Heart left ventricle (tissue), 16 donors: ENCODE data around the gene RIOX2. TPM values are rescaled to one million over a fixed set of nuclear protein-coding genes. Genes with fewer than 3 reads are reported as not detected.

Source experiments
- ATAC-seq, 4 donors: fragments of 200-7000 bp; cut with Tn5 transposase; one replicate each; pipeline ENCODE4 v1.9.1; 2020 to 2022; ENCODE audit warnings: moderate library complexity in 4 of 4, mild to moderate bottlenecking in 3 of 4, moderate number of reproducible peaks in 1 of 4
- DNase-seq, 5 donors: peaks; one replicate each; pipeline ENCODE4 v3.0.0-alpha.2; 2020
- H3K27ac ChIP-seq, 12 donors: fragments of 200-600 bp; sonication (generic) in 4 of 12; one replicate each; pipeline versions ENCODE4 v1.5.0 to v1.8.0; 2016 to 2022; ENCODE audit warnings: mild to moderate bottlenecking in 2 of 12
- H3K27me3 ChIP-seq, 9 donors: fragments of 200-600 bp; sonication (generic) in 2 of 9; one replicate each; pipeline versions ENCODE4 v1.5.1 to v1.8.0; 2016 to 2022; ENCODE audit warnings: mild to moderate bottlenecking in 3 of 9
- H3K36me3 ChIP-seq, 9 donors: fragments of 200-600 bp; sonication (generic) in 2 of 9; one replicate each; pipeline versions ENCODE4 v1.5.0 to v1.8.0; 2018 to 2022; ENCODE audit warnings: mild to moderate bottlenecking in 2 of 9
- H3K4me1 ChIP-seq, 12 donors: fragments of 200-600 bp; sonication (generic) in 4 of 12; one replicate each; pipeline versions ENCODE4 v1.5.0 to v1.8.0; 2016 to 2022; ENCODE audit warnings: mild to moderate bottlenecking in 3 of 12
- H3K4me3 ChIP-seq, 12 donors: fragments of 200-600 bp; sonication (generic) in 4 of 12; one replicate each; pipeline versions ENCODE4 v1.5.0 to v1.8.0; 2017 to 2022; ENCODE audit warnings: mild to moderate bottlenecking in 9 of 12, moderate library complexity in 4 of 12
- H3K9me3 ChIP-seq, 12 donors: fragments of 200-600 bp; sonication (generic) in 4 of 12; one replicate each; pipeline versions ENCODE4 v1.5.0 to v1.8.0; 2016 to 2022; ENCODE audit warnings: mild to moderate bottlenecking in 1 of 12
- CTCF ChIP-seq, 12 donors: fragments of 200-600 bp; sonication (generic) in 4 of 12; IDR thresholded peaks; one replicate each; pipeline versions ENCODE4 v1.5.0 to v1.8.0; 2018 to 2022; ENCODE audit warnings: antibody characterized with exemption in 12 of 12, mild to moderate bottlenecking in 5 of 12
- POLR2A ChIP-seq, 2 donors: fragments of 450-650 bp; IDR thresholded peaks; one replicate each; pipeline ENCODE4 v1.6.1; 2017; ENCODE audit warnings: antibody characterized with exemption in 2 of 2, mild to moderate bottlenecking in 2 of 2, moderate library complexity in 2 of 2
- WGBS, 4 donors: extraction: QIAGEN DNeasy Blood & Tissue Kit in 2 of 4; methylation state at CpG; one replicate each; pipeline versions ENCODE4 v1.1.5 to v1.1.7; 2013 to 2018; 5-methylcytosine and 5-hydroxymethylcytosine counted together
- intact Hi-C, 10 donors: fragments of 100-400 bp; cut with DNase I; formaldehyde crosslinking; loops; one replicate each; pipeline versions ENCODE4 v1.11.1 to v1.14.2; 2022
- polyA plus RNA-seq, 2 donors: library from polyadenylated mRNA; stranded (reverse); fragments of 200-250 nt; gene quantifications; one replicate each; pipeline ENCODE4 v1.2.3, GENCODE V29; 2013
- total RNA-seq, 9 donors: library from RNA; depleted of rRNA in 2 of 9; stranded (reverse); fragments of >200 nt in 2 of 9; fragmentation: NEBNext Ultra II Directional in 3 of 9; extraction: Animal tissue kit (Norgen Biotek cat#: 25700) in 3 of 9; gene quantifications; one replicate each; pipeline versions ENCODE4 v1.1.0 to v1.2.4, GENCODE V29; 2016 to 2023
- donor health status: ischemic (EF 13 %, LVEDD 7.1; RV severe dilation, severe dysfunction).
- donor health status: healthy with polysubstance abuse.
- donor health status: DM: no; HTN: yes; CAD: no.
- donor health status: DM: no; HTN: no; CAD: no.
- donor health status: ischemic (EF 25% LVEDD 6.9; RV normal size, moderate dysfunction).
- donor health status: ischemic (EF 25% LVEDD 5.7; RV mildly dilated, moderate dysfunction).
- donor health status: healthy.
- donor health status: DM: yes; HTN: yes; CAD: no.
- donor health status: ischemic (EF 35%, LVEDD 5.7; RV mildly dilated, moderate dysfunction).
- donor health status: nonischemic (EF 11% LVEDD 7.7; RV severe dilation, severe dysfunction).
- donor health status: DM: yes; HTN: yes; CAD: no.
- donor health status: PGD.
- donor health status: ischemic (EF 29% LVEDD 5.4; RV normal size, mild dysfunction).
- donor health status: nonischemic (EF 23%, LVEDD 6.1; RV moderate dilation, normal function).

RIOX2 gene
- total and polyA plus RNA-seq, 11 donors: 8.9 to 15.9 (median 12.1) TPM

DNA sequence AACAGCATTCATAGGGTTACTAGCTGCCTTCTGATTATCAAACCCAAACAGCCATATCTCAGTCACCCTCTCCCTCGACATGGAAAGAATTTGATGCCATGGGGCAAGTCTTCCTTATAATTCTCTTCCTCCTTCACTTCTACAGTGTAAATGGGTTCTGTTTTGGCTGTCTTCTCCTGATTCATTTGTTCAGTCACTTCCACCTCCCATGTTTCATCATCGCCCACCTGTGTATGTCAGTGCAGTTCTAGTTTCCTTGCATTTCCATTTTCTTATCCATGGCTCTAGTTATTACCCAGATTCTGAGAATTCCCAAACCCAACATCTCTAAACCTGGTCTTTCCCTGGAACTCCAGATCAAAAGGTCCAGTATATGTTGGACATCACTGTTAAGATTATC is 41.0 kb downstream of the RIOX2 start:
- H3K27ac ChIP-seq: no peak overlapping the region
- intact Hi-C loops: loop anchor here in 3 of 10 donors (10.0 kb wide), 2 partner anchors 106 to 136 kb away; partner anchors contain the start of gene CRYBG3 (in 2 of the 3)
- no peak overlapping the region for H3K4me3 ChIP-seq

DNA sequence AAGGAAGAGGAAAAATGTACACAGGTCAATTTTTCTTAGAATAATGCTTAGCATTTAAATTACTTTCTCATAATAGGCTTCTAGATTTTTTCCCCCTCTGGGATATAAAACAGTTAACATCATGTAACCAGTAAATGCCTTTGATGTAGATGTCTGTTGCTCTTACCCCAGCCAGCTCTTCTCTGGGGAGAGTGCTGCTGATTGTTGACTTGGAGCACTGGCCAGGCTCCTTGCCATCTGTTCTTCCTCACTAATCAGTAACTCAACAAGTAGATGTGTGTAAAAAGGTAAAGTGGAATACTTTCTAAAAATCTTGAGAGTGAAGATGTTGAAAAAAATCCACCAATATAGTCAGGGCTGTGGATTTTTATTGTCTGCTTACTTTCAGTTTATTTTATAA is 42.2 kb downstream of the RIOX2 start:
- Histone ChIP-seq H3K27ac (no peak overlapping the region), H3K36me3 (peaks cover 0 to 88% (median 50%) of the 10 kb centered on the region in 9 donors), H3K4me3 (no peak overlapping the region), H3K4me1 (peaks cover 0 to 14% (median 4%) of the 10 kb centered on the region in 12 donors), H3K9me3 (peaks cover 0 to 12% (median 0%) of the 10 kb centered on the region in 12 donors), H3K27me3 (no peaks in the 10 kb centered on the region)
- TF ChIP-seq CTCF (IDR thresholded peaks at IDR 0.05) (no peak), POLR2A (IDR thresholded peaks at IDR 0.05) (no peak)
- intact Hi-C loops: loop anchor here in 3 of 10 donors (10.0 kb wide), 2 partner anchors 105 to 135 kb away; partner anchors contain the start of gene CRYBG3 (in 2 of the 3)
- DNase-seq (peak in 2 of 5 donors; percentile 28 to 30), ATAC-seq (peak in 3 of 4 donors; percentile 50 to 60 (median 53))

More for the DNA sequence above, 41.0 kb downstream of the RIOX2 start:
- Histone ChIP-seq H3K27me3 (no peaks in the 10 kb centered on the region), H3K9me3 (peaks cover 0 to 12% (median 0%) of the 10 kb centered on the region in 12 donors), H3K36me3 (peaks cover 0 to 88% (median 47%) of the 10 kb centered on the region in 9 donors), H3K4me1 (peaks cover 0 to 14% (median 4%) of the 10 kb centered on the region in 12 donors)
- WGBS, 4 donors: 57 to 72% (median 62%) methylated on average over 2 of the region's 2 CpGs
- DNase-seq: no peak
- no peak for TF ChIP-seq POLR2A (IDR thresholded peaks at IDR 0.05)
- no peak for TF ChIP-seq CTCF (IDR thresholded peaks at IDR 0.05)
- no peak for ATAC-seq

DNA sequence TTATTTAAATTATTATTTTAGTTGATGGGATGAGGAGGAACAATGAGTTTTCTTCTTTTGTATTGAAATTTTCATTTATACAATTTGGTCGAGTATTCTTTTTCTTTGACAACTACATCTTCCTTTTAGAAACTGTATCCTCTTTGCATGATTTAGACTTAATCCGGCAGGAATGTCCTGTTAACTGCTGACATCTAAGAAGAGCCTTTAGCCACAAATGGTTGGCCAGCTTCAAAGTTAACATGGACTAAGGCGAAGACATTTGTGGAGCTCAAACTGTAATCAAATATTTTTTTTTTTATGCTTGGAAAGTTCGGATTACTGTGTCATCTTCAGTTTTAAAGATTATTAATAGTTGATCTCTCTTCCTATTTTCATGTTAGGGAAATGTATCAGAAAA is 43.2 kb downstream of the RIOX2 start:
- no peak overlapping the region for H3K4me3 ChIP-seq
- no peaks in the 10 kb centered on the region for H3K27me3 ChIP-seq
- intact Hi-C loops: no loop called here
- DNase-seq: no peak
- H3K36me3 ChIP-seq: peaks cover 0 to 87% (median 44%) of the 10 kb centered on the region in 9 donors
- 80 to 85% (median 81%) methylated on average over 4 of the region's 4 CpGs for WGBS, 4 donors
- peaks cover 0 to 14% (median 4%) of the 10 kb centered on the region in 12 donors for H3K4me1 ChIP-seq
- no peak overlapping the region for H3K27ac ChIP-seq
- ATAC-seq: no peak
- peaks cover 0 to 12% (median 0%) of the 10 kb centered on the region in 12 donors for H3K9me3 ChIP-seq
- TF ChIP-seq CTCF (IDR thresholded peaks at IDR 0.05): no peak
- no peak for TF ChIP-seq POLR2A (IDR thresholded peaks at IDR 0.05)

- no peaks in the 10 kb centered on the region for H3K27me3 ChIP-seq
- intact Hi-C loops: no loop called here
- peaks cover 0 to 9% (median 2%) of the 10 kb centered on the region in 12 donors for H3K4me1 ChIP-seq
- no peak overlapping the region for H3K27ac ChIP-seq
- ATAC-seq: no peak
- no peak for DNase-seq
- H3K4me3 ChIP-seq: no peak overlapping the region
- no peak for TF ChIP-seq POLR2A (IDR thresholded peaks at IDR 0.05)
- peaks cover 0 to 12% (median 0%) of the 10 kb centered on the region in 12 donors for H3K9me3 ChIP-seq
- H3K36me3 ChIP-seq: peaks cover 0 to 86% (median 41%) of the 10 kb centered on the region in 9 donors
Measured at GRCh38 chr3:97927704-97928103, 44.5 kb downstream of the RIOX2 start.
